ENCODE data around the gene LRRK1. TPM values are rescaled to one million over a fixed set of nuclear protein-coding genes. Genes with fewer than 3 reads are reported as not detected.
"Not testable (repeated sequence)": the region's sequence is repeated elsewhere in the genome, so short reads cannot be mapped to it uniquely, and the experiment has no call there.

LRRK1 gene
- total and polyA plus RNA-seq, 8 donors: 4.3 to 19.4 (median 11.1) TPM

DNA sequence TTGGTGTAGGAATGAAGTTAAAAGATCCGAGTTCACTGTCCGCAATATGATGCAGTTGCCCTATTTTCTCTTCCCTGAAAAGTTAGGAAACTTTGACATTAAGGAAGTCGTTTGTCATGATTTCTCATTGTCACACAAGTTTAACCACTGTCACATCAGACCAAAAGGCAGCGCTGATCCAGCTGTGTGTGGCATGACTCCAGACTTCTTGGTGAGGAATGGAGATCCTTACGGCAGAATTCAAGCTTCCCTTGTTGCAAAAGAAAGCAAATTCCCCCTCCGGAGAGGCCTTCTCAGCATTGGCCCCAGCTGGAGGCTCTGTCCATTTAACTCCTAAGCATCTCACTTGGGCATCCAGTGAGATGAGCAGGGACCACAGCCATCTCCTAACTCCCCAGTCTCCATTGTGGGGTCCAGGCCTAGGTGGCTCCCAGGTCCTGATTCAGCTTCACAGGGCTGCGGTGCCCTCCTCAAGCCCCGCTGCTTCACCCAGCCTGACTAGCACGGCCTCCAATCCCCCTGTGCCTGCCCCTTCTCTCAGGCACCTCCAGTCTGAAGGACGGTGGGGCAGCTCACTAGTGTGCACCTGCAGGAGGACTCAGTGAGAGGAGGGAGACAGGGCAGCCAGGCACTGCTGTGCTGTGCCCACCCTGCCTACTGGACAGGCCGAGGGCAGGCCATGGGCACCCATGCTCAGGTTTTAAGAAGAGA, 173.2 kb downstream of the LRRK1 start:
- H3K9me3 ChIP-seq: no peaks in the 10 kb centered on the region
- ATAC-seq (no peak), DNase-seq (no peak), FAIRE-seq (no peak)
- no peaks in the 10 kb centered on the region for H3K27me3 ChIP-seq
- TF ChIP-seq, protein P1, sequence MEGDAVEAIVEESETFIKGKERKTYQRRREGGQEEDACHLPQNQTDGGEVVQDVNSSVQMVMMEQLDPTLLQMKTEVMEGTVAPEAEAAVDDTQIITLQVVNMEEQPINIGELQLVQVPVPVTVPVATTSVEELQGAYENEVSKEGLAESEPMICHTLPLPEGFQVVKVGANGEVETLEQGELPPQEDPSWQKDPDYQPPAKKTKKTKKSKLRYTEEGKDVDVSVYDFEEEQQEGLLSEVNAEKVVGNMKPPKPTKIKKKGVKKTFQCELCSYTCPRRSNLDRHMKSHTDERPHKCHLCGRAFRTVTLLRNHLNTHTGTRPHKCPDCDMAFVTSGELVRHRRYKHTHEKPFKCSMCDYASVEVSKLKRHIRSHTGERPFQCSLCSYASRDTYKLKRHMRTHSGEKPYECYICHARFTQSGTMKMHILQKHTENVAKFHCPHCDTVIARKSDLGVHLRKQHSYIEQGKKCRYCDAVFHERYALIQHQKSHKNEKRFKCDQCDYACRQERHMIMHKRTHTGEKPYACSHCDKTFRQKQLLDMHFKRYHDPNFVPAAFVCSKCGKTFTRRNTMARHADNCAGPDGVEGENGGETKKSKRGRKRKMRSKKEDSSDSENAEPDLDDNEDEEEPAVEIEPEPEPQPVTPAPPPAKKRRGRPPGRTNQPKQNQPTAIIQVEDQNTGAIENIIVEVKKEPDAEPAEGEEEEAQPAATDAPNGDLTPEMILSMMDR (IDR thresholded peaks at IDR 0.05): no peak
- H3K36me3 ChIP-seq: no peaks in the 10 kb centered on the region
- intact Hi-C loops (cut with DNase I): loop anchor here in 1 of 3 donors (5.0 kb wide), 1 partner anchor 170 kb away; no protein-coding TSS in a partner anchor
- no peak overlapping the region for H3K4me3 ChIP-seq
- 78 to 83% methylated on average over 11 of the region's 11 CpGs for WGBS, 2 donors
- no peaks in the 10 kb centered on the region for H3K4me1 ChIP-seq
- peak overlapping the region in 1 of 4 donors; percentile 0 for H3K27ac ChIP-seq

DNA sequence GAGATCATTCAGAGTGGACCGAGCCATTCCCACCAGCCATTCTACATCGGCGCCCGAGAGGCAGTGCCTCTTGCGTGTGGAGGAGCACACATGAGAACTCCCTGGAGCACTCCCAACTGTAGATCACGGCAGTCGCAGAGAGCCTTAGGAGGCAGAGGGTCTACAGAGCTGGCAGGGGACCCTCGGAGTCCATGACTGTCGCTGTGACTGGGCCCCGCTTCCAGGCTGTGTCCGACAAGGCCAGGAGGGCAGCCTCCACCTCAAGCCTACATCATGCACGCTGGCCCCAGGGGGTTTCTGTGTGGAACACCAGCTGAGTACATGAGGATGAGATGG, 173.7 kb downstream of the LRRK1 start:
- 91 to 97% methylated on average over 12 of the region's 12 CpGs for WGBS, 2 donors
- no peaks in the 10 kb centered on the region for H3K4me1 ChIP-seq
- ATAC-seq (no peak), DNase-seq (no peak), FAIRE-seq (no peak)
- TF ChIP-seq, protein P1 (IDR thresholded peaks at IDR 0.05): no peak
- H3K27me3 ChIP-seq: no peaks in the 10 kb centered on the region
- no peaks in the 10 kb centered on the region for H3K36me3 ChIP-seq
- H3K4me3 ChIP-seq: no peak overlapping the region
- no peak overlapping the region for H3K27ac ChIP-seq
- intact Hi-C loops (cut with DNase I): loop anchor here in 1 of 3 donors (5.0 kb wide), 1 partner anchor 169 kb away; no protein-coding TSS in a partner anchor
- no peaks in the 10 kb centered on the region for H3K9me3 ChIP-seq

DNA sequence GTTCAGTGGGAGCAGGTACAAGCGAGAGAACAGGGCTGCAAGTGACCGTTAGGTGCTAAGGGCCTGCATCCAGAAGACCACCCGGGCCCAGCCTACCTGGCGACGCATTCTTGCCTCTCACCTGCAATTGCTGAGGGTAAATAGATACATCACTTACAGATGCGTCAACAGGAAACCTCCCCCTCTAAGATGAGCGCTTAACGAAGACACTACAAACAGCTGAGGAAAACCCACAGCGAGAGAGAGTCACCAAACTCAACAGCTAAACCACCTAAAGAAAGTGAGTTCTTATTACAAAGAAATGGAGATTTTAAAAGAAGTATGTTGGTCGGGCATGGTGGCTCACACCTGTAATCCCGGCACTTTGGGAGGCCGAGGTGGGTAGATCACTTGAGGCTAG, 174.8 kb downstream of the LRRK1 start:
- no peak for FAIRE-seq
- intact Hi-C loops (cut with DNase I): loop anchor here in 1 of 3 donors (5.0 kb wide), 1 partner anchor 168 kb away; no protein-coding TSS in a partner anchor
- Histone ChIP-seq H3K36me3 (no peaks in the 10 kb centered on the region), H3K4me1 (no peaks in the 10 kb centered on the region), H3K27ac (no peak overlapping the region), H3K4me3 (no peak overlapping the region), H3K27me3 (no peaks in the 10 kb centered on the region), H3K9me3 (no peaks in the 10 kb centered on the region)
- TF ChIP-seq, protein P1 (IDR thresholded peaks at IDR 0.05): no peak
- no peak for ATAC-seq
- 85 to 86% methylated on average over 12 of the region's 12 CpGs for WGBS, 2 donors
- DNase-seq: no peak

DNA sequence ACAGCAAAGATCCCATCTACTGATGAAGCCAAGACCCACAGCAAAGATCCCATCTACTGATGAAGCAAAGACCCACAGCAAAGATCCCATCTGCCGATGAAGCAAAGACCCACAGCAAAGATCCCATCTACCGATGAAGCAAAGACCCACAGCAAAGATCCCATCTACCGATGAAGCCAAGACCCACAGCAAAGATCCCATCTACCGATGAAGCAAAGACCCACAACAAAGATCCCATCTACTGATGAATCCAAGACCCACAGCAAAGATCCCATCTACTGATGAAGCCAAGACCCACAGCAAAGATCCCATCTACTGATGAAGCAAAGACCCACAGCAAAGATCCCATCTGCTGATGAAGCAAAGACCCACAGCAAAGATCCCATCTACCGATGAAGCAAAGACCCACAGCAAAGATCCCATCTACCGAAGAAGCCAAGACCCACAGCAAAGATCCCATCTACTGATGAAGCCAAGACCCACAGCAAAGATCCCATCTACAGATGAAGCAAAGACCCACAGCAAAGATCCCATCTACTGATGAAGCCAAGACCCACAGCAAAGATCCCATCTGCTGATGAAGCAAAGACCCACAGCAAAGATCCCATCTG, 176.7 kb downstream of the LRRK1 start:
- H3K36me3 ChIP-seq; H3K27me3 ChIP-seq; ATAC-seq; DNase-seq; H3K4me3 ChIP-seq; H3K9me3 ChIP-seq; intact Hi-C loops (cut with DNase I); H3K27ac ChIP-seq; H3K4me1 ChIP-seq; FAIRE-seq: not testable (repeated sequence)
- 64 to 83% methylated on average over 5 to 6 of the region's 6 CpGs for WGBS, 2 donors

DNA sequence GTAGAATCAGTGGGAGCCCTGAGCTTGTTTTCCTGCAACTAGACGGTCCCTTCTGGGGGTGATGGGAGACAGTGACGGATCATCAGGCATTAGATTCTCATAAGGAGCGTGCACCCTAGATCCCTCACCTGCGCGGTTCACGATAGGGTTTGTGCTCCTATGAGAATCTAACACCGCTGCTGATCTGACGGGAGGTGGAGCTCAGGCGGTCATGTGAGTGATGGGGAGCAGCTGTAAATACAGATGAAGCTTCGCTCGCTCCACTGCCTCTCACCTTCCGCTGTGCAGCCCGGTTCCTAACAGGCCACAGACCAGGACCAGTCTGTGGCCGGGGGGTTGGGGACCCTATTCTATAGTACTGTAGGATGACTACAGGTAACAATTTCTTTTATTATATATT, 178.0 kb downstream of the LRRK1 start:
- intact Hi-C loops (cut with DNase I): no loop called here
- Histone ChIP-seq H3K27ac (no peak overlapping the region), H3K27me3 (no peaks in the 10 kb centered on the region), H3K4me3 (no peak overlapping the region), H3K36me3 (no peaks in the 10 kb centered on the region), H3K9me3 (no peaks in the 10 kb centered on the region), H3K4me1 (no peaks in the 10 kb centered on the region)
- WGBS, 2 donors: 86 to 91% methylated on average over 14 of the region's 14 CpGs
- DNase-seq: no peak
- ATAC-seq: no peak
- no peak for FAIRE-seq
- TF ChIP-seq, protein P1 (IDR thresholded peaks at IDR 0.05): no peak
